Colonic mucosa (tissue), 4 donors: Measurements from ENCODE around the gene FOLR2. TPM values are rescaled to one million over a fixed set of nuclear protein-coding genes. Genes with fewer than 3 reads are reported as not detected.
"Not testable (repeated sequence)": the region's sequence is repeated elsewhere in the genome, so short reads cannot be mapped to it uniquely, and the experiment has no call there.

Experiments used
- DNase-seq: peaks from one replicate; pipeline ENCODE4 v3.0.0-alpha.2; 2020
- H3K27ac ChIP-seq: fragments of 200-600 bp; one replicate; pipeline ENCODE4 v1.8.0; 2021
- H3K27me3 ChIP-seq: fragments of 200-600 bp; one replicate; pipeline ENCODE4 v1.8.0; 2021
- H3K36me3 ChIP-seq: fragments of 200-600 bp; one replicate; pipeline ENCODE4 v1.8.0; 2021
- H3K4me1 ChIP-seq: fragments of 200-600 bp; one replicate; pipeline ENCODE4 v1.8.0; 2021; ENCODE audit warnings: mild to moderate bottlenecking
- H3K4me3 ChIP-seq: fragments of 200-600 bp; one replicate; pipeline ENCODE4 v1.8.0; 2021
- H3K9ac ChIP-seq, 2 donors: one replicate each; pipeline ENCODE4 v1.7.0; 2013; ENCODE audit warnings: control low read depth in 2 of 2, low read depth in 2 of 2, low read length in 2 of 2
- H3K9me3 ChIP-seq: fragments of 200-600 bp; one replicate; pipeline ENCODE4 v1.8.0; 2021
- intact Hi-C: fragments of 100-400 bp; cut with DNase I; formaldehyde crosslinking; loops from one replicate; pipeline ENCODE4 v1.14.1; 2022
- total RNA-seq, 2 donors: library from RNA; stranded (reverse); fragmentation: NEBNext Ultra II Directional in 1 of 2; extraction: Animal tissue kit (Norgen Biotek cat#: 25700) in 1 of 2; gene quantifications; one replicate each; pipeline ENCODE4 v1.2.1, GENCODE V29; 2021
- TF ChIP-seq, protein P1 (sequence below): fragments of 200-600 bp; IDR thresholded peaks from one replicate; pipeline ENCODE4 v1.8.0; 2022; ENCODE audit warnings: antibody characterized with exemption, mild to moderate bottlenecking
- donor health status: healthy.
- donor health status: DM: no; HTN: no; CAD: no.
- donor health status: DM: no; HTN: no; CAD: no.

Gene FOLR2
- total RNA-seq, 2 donors from 2014 or later, result 4.5 to 15.4 TPM

GRCh38 chr11:72190631-72191071 lies 25.9 kb upstream of the FOLR2 start:
- H3K36me3 ChIP-seq, result no peaks in the 10 kb centered on the region
- no peak overlapping the region for H3K4me3 ChIP-seq
- H3K27me3 ChIP-seq, result no peaks in the 10 kb centered on the region
- TF ChIP-seq, protein P1, sequence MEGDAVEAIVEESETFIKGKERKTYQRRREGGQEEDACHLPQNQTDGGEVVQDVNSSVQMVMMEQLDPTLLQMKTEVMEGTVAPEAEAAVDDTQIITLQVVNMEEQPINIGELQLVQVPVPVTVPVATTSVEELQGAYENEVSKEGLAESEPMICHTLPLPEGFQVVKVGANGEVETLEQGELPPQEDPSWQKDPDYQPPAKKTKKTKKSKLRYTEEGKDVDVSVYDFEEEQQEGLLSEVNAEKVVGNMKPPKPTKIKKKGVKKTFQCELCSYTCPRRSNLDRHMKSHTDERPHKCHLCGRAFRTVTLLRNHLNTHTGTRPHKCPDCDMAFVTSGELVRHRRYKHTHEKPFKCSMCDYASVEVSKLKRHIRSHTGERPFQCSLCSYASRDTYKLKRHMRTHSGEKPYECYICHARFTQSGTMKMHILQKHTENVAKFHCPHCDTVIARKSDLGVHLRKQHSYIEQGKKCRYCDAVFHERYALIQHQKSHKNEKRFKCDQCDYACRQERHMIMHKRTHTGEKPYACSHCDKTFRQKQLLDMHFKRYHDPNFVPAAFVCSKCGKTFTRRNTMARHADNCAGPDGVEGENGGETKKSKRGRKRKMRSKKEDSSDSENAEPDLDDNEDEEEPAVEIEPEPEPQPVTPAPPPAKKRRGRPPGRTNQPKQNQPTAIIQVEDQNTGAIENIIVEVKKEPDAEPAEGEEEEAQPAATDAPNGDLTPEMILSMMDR, result no peak
- H3K9ac ChIP-seq, result no peak overlapping the region
- no peak for DNase-seq
- H3K27ac ChIP-seq, result no peak overlapping the region
- H3K9me3 ChIP-seq, result no peaks in the 10 kb centered on the region
- intact Hi-C loops, result no loop called here
- no peaks in the 10 kb centered on the region for H3K4me1 ChIP-seq

GRCh38 chr11:72191961-72192381 lies 24.6 kb upstream of the FOLR2 start, which contains the start of gene FOLR1:
Gene FOLR1 (plus strand): TSS chr11:72192140. CDS start chr11:72192174, 34 bp downstream.
- Histone ChIP-seq H3K36me3 (no peaks in the 10 kb centered on the region), H3K9me3 (no peaks in the 10 kb centered on the region), H3K4me1 (no peaks in the 10 kb centered on the region), H3K27ac (no peak within 1 kb of the TSS), H3K27me3 (no peaks in the 10 kb centered on the region), H3K9ac (no peak within 1 kb of the TSS), H3K4me3 (no peak within 1 kb of the TSS)
- intact Hi-C loops, result no loop called here
- TF ChIP-seq, protein P1, result no peak
- DNase-seq, result no peak

DNA sequence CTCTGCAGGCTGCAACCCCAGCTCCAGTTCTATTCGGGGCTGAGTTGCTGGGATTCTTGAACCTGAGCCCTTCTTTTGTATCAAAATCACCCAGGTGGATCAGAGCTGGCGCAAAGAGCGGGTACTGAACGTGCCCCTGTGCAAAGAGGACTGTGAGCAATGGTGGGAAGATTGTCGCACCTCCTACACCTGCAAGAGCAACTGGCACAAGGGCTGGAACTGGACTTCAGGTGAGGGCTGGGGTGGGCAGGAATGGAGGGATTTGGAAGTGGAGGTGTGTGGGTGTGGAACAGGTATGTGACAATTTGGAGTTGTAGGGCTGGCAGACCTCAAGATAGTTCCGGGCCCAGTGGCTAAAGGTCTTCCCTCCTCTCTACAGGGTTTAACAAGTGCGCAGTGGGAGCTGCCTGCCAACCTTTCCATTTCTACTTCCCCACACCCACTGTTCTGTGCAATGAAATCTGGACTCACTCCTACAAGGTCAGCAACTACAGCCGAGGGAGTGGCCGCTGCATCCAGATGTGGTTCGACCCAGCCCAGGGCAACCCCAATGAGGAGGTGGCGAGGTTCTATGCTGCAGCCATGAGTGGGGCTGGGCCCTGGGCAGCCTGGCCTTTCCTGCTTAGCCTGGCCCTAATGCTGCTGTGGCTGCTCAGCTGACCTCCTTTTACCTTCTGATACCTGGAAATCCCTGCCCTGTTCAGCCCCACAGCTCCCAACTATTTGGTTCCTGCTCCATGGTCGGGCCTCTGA lies 20.9 kb upstream of the FOLR2 start:
- H3K9ac ChIP-seq, result no peak overlapping the region
- H3K4me1 ChIP-seq, result no peaks in the 10 kb centered on the region
- no peaks in the 10 kb centered on the region for H3K9me3 ChIP-seq
- no peaks in the 10 kb centered on the region for H3K27me3 ChIP-seq
- intact Hi-C loops, result no loop called here
- DNase-seq, result no peak
- H3K27ac ChIP-seq, result no peak overlapping the region
- no peak overlapping the region for H3K4me3 ChIP-seq
- TF ChIP-seq, protein P1, result no peak
- H3K36me3 ChIP-seq, result no peaks in the 10 kb centered on the region

DNA sequence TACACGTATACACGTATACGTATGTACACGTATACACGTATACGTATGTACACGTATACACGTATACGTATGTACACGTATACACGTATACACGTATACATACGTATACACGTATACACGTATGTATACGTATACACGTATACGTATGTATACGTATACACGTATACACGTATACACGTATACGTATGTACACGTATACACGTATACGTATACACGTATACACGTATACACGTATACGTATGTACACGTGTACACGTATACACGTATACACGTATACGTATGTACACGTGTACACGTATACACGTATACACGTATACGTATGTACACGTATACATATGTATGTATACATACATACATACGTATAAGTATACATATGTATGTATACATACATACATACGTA lies 15.1 kb upstream of the FOLR2 start:
- H3K9ac ChIP-seq, intact Hi-C loops, H3K27me3 ChIP-seq, DNase-seq, H3K36me3 ChIP-seq, H3K9me3 ChIP-seq, H3K27ac ChIP-seq, H3K4me1 ChIP-seq, H3K4me3 ChIP-seq: not testable (repeated sequence)

DNA sequence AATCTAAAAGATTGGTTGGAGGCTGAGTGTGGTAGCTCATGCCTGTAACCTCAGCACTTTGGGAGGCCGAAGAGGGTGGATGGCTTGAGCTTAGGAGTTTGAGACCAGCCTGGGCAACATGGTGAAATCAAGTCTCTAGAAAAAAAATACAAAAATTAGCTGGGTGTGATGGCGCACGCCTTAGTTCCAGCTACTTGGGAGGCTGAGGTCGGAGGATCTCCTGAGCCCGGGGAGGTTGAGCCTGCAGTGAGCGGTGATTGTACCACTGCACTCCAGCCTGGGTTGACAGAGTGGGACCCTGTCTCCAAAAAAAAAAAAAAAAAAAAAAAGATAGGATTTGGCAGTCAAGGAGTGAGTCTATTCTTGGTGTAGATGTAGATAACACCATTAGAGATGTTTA lies 14.0 kb upstream of the FOLR2 start:
- H3K27me3 ChIP-seq, result no peaks in the 10 kb centered on the region
- TF ChIP-seq, protein P1, result no peak
- intact Hi-C loops, result no loop called here
- no peak overlapping the region for H3K4me3 ChIP-seq
- H3K27ac ChIP-seq, result no peak overlapping the region
- H3K36me3 ChIP-seq, result no peaks in the 10 kb centered on the region
- H3K9ac ChIP-seq, result no peak overlapping the region
- no peaks in the 10 kb centered on the region for H3K9me3 ChIP-seq
- no peak for DNase-seq
- no peaks in the 10 kb centered on the region for H3K4me1 ChIP-seq

DNA sequence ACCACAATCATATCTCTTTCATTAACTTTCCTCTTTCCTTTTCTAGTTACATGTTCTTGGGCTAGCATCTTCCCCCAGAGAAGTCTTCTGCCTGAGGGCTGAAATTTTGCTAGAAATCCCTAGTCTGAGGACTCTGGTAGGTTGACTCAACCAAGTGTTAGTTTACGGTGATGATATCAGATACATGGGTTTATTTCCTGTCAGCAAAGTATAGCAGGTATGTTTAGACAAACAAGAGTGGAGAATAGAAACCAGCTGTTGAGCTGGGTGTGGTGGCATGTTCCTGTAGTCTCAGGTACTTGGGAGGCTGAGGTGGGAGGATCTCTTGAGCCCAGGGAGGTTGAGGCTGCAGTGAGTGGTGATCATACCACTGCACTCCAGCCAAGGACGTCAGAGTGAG lies 13.4 kb upstream of the FOLR2 start:
- TF ChIP-seq, protein P1, result no peak
- no peaks in the 10 kb centered on the region for H3K9me3 ChIP-seq
- no peak overlapping the region for H3K27ac ChIP-seq
- H3K4me1 ChIP-seq, result no peaks in the 10 kb centered on the region
- H3K9ac ChIP-seq, result no peak overlapping the region
- H3K36me3 ChIP-seq, result no peaks in the 10 kb centered on the region
- no peaks in the 10 kb centered on the region for H3K27me3 ChIP-seq
- H3K4me3 ChIP-seq, result no peak overlapping the region
- intact Hi-C loops, result no loop called here
- DNase-seq, result no peak
